Measurements from ENCODE around the gene ARHGAP36.

ARHGAP36 gene

DNA sequence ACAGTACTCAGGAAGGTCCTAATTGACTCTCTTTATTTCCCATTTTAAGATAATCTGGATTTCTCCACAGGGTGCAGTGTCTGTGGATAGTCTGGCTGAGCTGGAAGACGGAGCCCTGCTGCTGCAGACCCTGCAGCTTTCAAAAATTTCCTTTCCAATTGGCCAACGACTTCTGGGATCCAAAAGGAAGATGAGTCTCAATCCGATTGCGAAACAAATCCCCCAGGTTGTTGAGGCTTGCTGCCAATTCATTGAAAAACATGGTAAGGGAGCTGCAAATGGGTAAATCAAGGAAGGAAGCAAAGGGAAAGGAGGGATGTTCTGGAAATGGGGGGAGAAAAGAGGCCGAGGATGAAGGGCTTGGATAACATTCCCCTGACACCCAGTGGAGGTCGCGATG is 26.0 kb downstream of the ARHGAP36 start:
- no peak for TF ChIP-seq EZH2phosphoT487 (conservative IDR thresholded peaks at IDR 0.05; ENCODE audit: low read length)
- TF ChIP-seq, protein P1, sequence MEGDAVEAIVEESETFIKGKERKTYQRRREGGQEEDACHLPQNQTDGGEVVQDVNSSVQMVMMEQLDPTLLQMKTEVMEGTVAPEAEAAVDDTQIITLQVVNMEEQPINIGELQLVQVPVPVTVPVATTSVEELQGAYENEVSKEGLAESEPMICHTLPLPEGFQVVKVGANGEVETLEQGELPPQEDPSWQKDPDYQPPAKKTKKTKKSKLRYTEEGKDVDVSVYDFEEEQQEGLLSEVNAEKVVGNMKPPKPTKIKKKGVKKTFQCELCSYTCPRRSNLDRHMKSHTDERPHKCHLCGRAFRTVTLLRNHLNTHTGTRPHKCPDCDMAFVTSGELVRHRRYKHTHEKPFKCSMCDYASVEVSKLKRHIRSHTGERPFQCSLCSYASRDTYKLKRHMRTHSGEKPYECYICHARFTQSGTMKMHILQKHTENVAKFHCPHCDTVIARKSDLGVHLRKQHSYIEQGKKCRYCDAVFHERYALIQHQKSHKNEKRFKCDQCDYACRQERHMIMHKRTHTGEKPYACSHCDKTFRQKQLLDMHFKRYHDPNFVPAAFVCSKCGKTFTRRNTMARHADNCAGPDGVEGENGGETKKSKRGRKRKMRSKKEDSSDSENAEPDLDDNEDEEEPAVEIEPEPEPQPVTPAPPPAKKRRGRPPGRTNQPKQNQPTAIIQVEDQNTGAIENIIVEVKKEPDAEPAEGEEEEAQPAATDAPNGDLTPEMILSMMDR (IDR thresholded peaks at IDR 0.05; ENCODE audit: insufficient read depth, low read length, poor library complexity, severe bottlenecking): no peak
- H3K9ac ChIP-seq (ENCODE audit: low read length): no peak overlapping the region
- no peaks in the 10 kb centered on the region for H3K36me3 ChIP-seq (ENCODE audit: low read length)
- H3K9me3 ChIP-seq (ENCODE audit: insufficient read depth, low read length): no peaks in the 10 kb centered on the region
- no peak overlapping the region for H3K4me2 ChIP-seq (ENCODE audit: low read depth, low read length, poor library complexity, severe bottlenecking)
- no peaks in the 10 kb centered on the region for H3K79me2 ChIP-seq (ENCODE audit: insufficient read depth, low read length)
- H4K20me1 ChIP-seq (ENCODE audit: low read depth, low read length): no peaks in the 10 kb centered on the region
- no peaks in the 10 kb centered on the region for H3K9me2 ChIP-seq (replicated peaks; ENCODE audit: insufficient read depth, low read length)
- H3F3A ChIP-seq (ENCODE audit: insufficient read depth): no peaks in the 10 kb centered on the region
- no peak overlapping the region for H2AFZ ChIP-seq (ENCODE audit: low read depth, low read length, severe bottlenecking)
- H3K4me3 ChIP-seq (ENCODE audit: insufficient read depth, low read length, poor library complexity, severe bottlenecking): no peak overlapping the region
- H3K27me3 ChIP-seq (ENCODE audit: low read length): no peaks in the 10 kb centered on the region
- H3K27ac ChIP-seq (ENCODE audit: low read depth, low read length): no peak overlapping the region

DNA sequence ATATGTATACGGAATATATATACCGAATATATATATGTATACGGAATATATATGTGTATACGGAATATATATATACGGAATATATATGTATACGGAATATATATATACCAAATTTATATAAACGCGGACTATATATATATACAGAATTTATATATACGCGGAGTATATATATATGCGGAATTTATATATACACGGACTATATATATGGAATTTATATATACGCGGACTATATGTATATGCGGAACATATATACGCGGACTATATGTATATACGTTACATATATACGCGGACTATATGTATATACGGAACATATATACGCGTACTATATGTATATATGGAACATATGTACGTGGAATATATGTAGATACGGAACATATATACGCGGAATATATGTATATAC is 78.6 kb downstream of the ARHGAP36 start:
- no peaks in the 10 kb centered on the region for H3K36me3 ChIP-seq (ENCODE audit: low read length)
- no peaks in the 10 kb centered on the region for H3F3A ChIP-seq (ENCODE audit: insufficient read depth)
- H3K9me2 ChIP-seq (replicated peaks; ENCODE audit: insufficient read depth, low read length): no peaks in the 10 kb centered on the region
- no peak overlapping the region for H3K9ac ChIP-seq (ENCODE audit: low read length)
- TF ChIP-seq EZH2phosphoT487 (conservative IDR thresholded peaks at IDR 0.05; ENCODE audit: low read length): no peak
- TF ChIP-seq, protein P1 (IDR thresholded peaks at IDR 0.05; ENCODE audit: insufficient read depth, low read length, poor library complexity, severe bottlenecking): no peak
- H3K79me2 ChIP-seq (ENCODE audit: insufficient read depth, low read length): no peaks in the 10 kb centered on the region
- H2AFZ ChIP-seq (ENCODE audit: low read depth, low read length, severe bottlenecking): no peak overlapping the region
- no peak overlapping the region for H3K4me2 ChIP-seq (ENCODE audit: low read depth, low read length, poor library complexity, severe bottlenecking)
- no peak overlapping the region for H3K27ac ChIP-seq (ENCODE audit: low read depth, low read length)
- no peaks in the 10 kb centered on the region for H3K27me3 ChIP-seq (ENCODE audit: low read length)
- H3K4me3 ChIP-seq (ENCODE audit: insufficient read depth, low read length, poor library complexity, severe bottlenecking): no peak overlapping the region
- H3K9me3 ChIP-seq (ENCODE audit: insufficient read depth, low read length): no peaks in the 10 kb centered on the region
- H4K20me1 ChIP-seq (ENCODE audit: low read depth, low read length): no peaks in the 10 kb centered on the region

DNA sequence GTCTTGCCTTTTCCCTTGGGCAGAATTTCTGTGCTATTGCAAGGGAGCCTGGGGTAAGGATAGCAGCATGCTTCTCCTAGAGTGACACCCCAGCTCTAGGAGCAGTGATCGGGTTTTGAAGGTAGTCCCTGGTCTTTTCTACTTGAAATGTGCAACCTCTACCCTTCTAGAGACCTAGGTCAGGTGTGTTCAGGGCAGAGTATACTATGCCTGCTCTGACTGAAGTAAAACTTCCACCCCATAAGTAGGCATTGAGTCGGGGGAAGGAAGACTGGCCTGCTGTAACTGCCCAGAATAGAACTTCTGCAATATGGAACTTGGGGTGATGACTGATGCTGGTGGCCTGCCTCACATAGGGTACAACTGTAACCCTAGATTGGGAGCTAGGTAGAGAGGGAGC is 80.9 kb downstream of the ARHGAP36 start:
- Histone ChIP-seq H4K20me1 (ENCODE audit: low read depth, low read length) (no peaks in the 10 kb centered on the region), H3K9ac (ENCODE audit: low read length) (no peak overlapping the region), H3K4me2 (ENCODE audit: low read depth, low read length, poor library complexity, severe bottlenecking) (no peak overlapping the region), H3K27ac (ENCODE audit: low read depth, low read length) (no peak overlapping the region), H3K9me2 (replicated peaks; ENCODE audit: insufficient read depth, low read length) (no peaks in the 10 kb centered on the region), H3K9me3 (ENCODE audit: insufficient read depth, low read length) (no peaks in the 10 kb centered on the region), H3K36me3 (ENCODE audit: low read length) (no peaks in the 10 kb centered on the region), H2AFZ (ENCODE audit: low read depth, low read length, severe bottlenecking) (no peak overlapping the region), H3K79me2 (ENCODE audit: insufficient read depth, low read length) (no peaks in the 10 kb centered on the region), H3F3A (ENCODE audit: insufficient read depth) (no peaks in the 10 kb centered on the region), H3K4me3 (ENCODE audit: insufficient read depth, low read length, poor library complexity, severe bottlenecking) (no peak overlapping the region), H3K27me3 (ENCODE audit: low read length) (no peaks in the 10 kb centered on the region)
- TF ChIP-seq EZH2phosphoT487 (conservative IDR thresholded peaks at IDR 0.05; ENCODE audit: low read length): no peak
- TF ChIP-seq, protein P1 (IDR thresholded peaks at IDR 0.05; ENCODE audit: insufficient read depth, low read length, poor library complexity, severe bottlenecking): no peak
